ENCODE data around the gene CDK5RAP3. TPM values are rescaled to one million over a fixed set of nuclear protein-coding genes. Genes with fewer than 3 reads are reported as not detected.
"Not testable (repeated sequence)": the region's sequence is repeated elsewhere in the genome, so short reads cannot be mapped to it uniquely, and the experiment has no call there.

CDK5RAP3 gene
- total and polyA plus RNA-seq, 2 donors (not counting 1 experiment from before 2014, with no cell fraction given): 58.1 to 118 TPM

- Histone ChIP-seq H3K36me3 (ENCODE audit: control insufficient read depth, insufficient read depth, low read length) (no peaks in the 10 kb centered on the region), H3K4me2 (ENCODE audit: extremely low read depth, insufficient read depth, low read length) (no peak overlapping the region), H3K27me3 (ENCODE audit: control insufficient read depth, insufficient read depth, low read length) (no peaks in the 10 kb centered on the region), H3K4me3 (replicated peaks in 1 of 4; ENCODE audit: control extremely low read depth in 1 of 4, insufficient read depth in 1 of 4, low read depth in 3 of 4, low read length in 4 of 4) (no peak overlapping the region), H3K9me3 (ENCODE audit: control insufficient read depth, insufficient read depth, low read depth, low read length) (no peaks in the 10 kb centered on the region), H4K20me1 (ENCODE audit: control insufficient read depth, extremely low read depth, insufficient read depth, low read length) (no peaks in the 10 kb centered on the region), H3K4me1 (ENCODE audit: control insufficient read depth, extremely low read depth, insufficient read depth, low read length) (peaks cover 9% of the 10 kb centered on the region), H3K79me2 (ENCODE audit: control insufficient read depth, insufficient read depth, low read length) (no peaks in the 10 kb centered on the region), H3K9ac (ENCODE audit: insufficient read depth, low read length) (no peak overlapping the region), H2AFZ (ENCODE audit: low read length) (no peak overlapping the region), H3K27ac (ENCODE audit: insufficient read depth, low read length) (no peak overlapping the region)
- DNase-seq (ENCODE audit: low read depth in 2 of 2): peak in 1 of 2 donors; percentile 25
- TF ChIP-seq EZH2 (IDR thresholded peaks at IDR 0.05; ENCODE audit: low read length, missing control alignments): no peak
- TF ChIP-seq CTCF (conservative IDR thresholded peaks at IDR 0.05 in 1 of 2, IDR thresholded peaks at IDR 0.05 in 1 of 2; ENCODE audit: low read depth in 1 of 2, low read length in 2 of 2): no peak
Measured at GRCh38 chr17:48001197-48001596, 30.3 kb downstream of the CDK5RAP3 start.

- not testable (repeated sequence) for H3K27ac ChIP-seq (ENCODE audit: insufficient read depth, low read length)
Measured at GRCh38 chr17:48001657-48002056, 30.7 kb downstream of the CDK5RAP3 start.

GRCh38 chr17:48002266-48002915 is 31.5 kb downstream of the CDK5RAP3 start:
- no peaks in the 10 kb centered on the region for H4K20me1 ChIP-seq (ENCODE audit: control insufficient read depth, extremely low read depth, insufficient read depth, low read length)
- peak overlapping the region; percentile 51 for H3K4me2 ChIP-seq (ENCODE audit: extremely low read depth, insufficient read depth, low read length)
- peak overlapping the region; percentile 85 for H3K27ac ChIP-seq (ENCODE audit: insufficient read depth, low read length)
- no peaks in the 10 kb centered on the region for H3K27me3 ChIP-seq (ENCODE audit: control insufficient read depth, insufficient read depth, low read length)
- no peaks in the 10 kb centered on the region for H3K9me3 ChIP-seq (ENCODE audit: control insufficient read depth, insufficient read depth, low read depth, low read length)
- no peaks in the 10 kb centered on the region for H3K79me2 ChIP-seq (ENCODE audit: control insufficient read depth, insufficient read depth, low read length)
- no peak overlapping the region for H3K4me3 ChIP-seq (replicated peaks in 1 of 4; ENCODE audit: control extremely low read depth in 1 of 4, insufficient read depth in 1 of 4, low read depth in 3 of 4, low read length in 4 of 4)
- H3K9ac ChIP-seq (ENCODE audit: insufficient read depth, low read length): peak overlapping the region; percentile 7
- H3K4me1 ChIP-seq (ENCODE audit: control insufficient read depth, extremely low read depth, insufficient read depth, low read length): peaks cover 9% of the 10 kb centered on the region
- H3K36me3 ChIP-seq (ENCODE audit: control insufficient read depth, insufficient read depth, low read length): no peaks in the 10 kb centered on the region
- DNase-seq (ENCODE audit: low read depth in 2 of 2): peak; percentile 70 to 91
- TF ChIP-seq EZH2 (IDR thresholded peaks at IDR 0.05; ENCODE audit: low read length, missing control alignments): no peak
- H2AFZ ChIP-seq (ENCODE audit: low read length): peak overlapping the region; percentile 100

More at GRCh38 chr17:48001657-48002056, 30.7 kb downstream of the CDK5RAP3 start:
- not testable (repeated sequence) for H3K27me3 ChIP-seq (ENCODE audit: control insufficient read depth, insufficient read depth, low read length); H3K4me2 ChIP-seq (ENCODE audit: extremely low read depth, insufficient read depth, low read length); H3K4me3 ChIP-seq (replicated peaks in 1 of 4; ENCODE audit: control extremely low read depth in 1 of 4, insufficient read depth in 1 of 4, low read depth in 3 of 4, low read length in 4 of 4); DNase-seq (ENCODE audit: low read depth in 2 of 2); H3K4me1 ChIP-seq (ENCODE audit: control insufficient read depth, extremely low read depth, insufficient read depth, low read length); H3K36me3 ChIP-seq (ENCODE audit: control insufficient read depth, insufficient read depth, low read length); H3K9me3 ChIP-seq (ENCODE audit: control insufficient read depth, insufficient read depth, low read depth, low read length); H3K79me2 ChIP-seq (ENCODE audit: control insufficient read depth, insufficient read depth, low read length); H4K20me1 ChIP-seq (ENCODE audit: control insufficient read depth, extremely low read depth, insufficient read depth, low read length); H2AFZ ChIP-seq (ENCODE audit: low read length); H3K9ac ChIP-seq (ENCODE audit: insufficient read depth, low read length)

GRCh38 chr17:48002916-48003416 is 32.1 kb downstream of the CDK5RAP3 start:
- no peak overlapping the region for H3K9ac ChIP-seq (ENCODE audit: insufficient read depth, low read length)
- TF ChIP-seq CTCF (conservative IDR thresholded peaks at IDR 0.05 in 1 of 2, IDR thresholded peaks at IDR 0.05 in 1 of 2; ENCODE audit: low read depth in 1 of 2, low read length in 2 of 2): no peak
- no peak for TF ChIP-seq EZH2 (IDR thresholded peaks at IDR 0.05; ENCODE audit: low read length, missing control alignments)
- H4K20me1 ChIP-seq (ENCODE audit: control insufficient read depth, extremely low read depth, insufficient read depth, low read length): no peaks in the 10 kb centered on the region
- DNase-seq (ENCODE audit: low read depth in 2 of 2): peak in 1 of 2 donors; percentile 23
- peaks cover 9% of the 10 kb centered on the region for H3K4me1 ChIP-seq (ENCODE audit: control insufficient read depth, extremely low read depth, insufficient read depth, low read length)
- H3K27me3 ChIP-seq (ENCODE audit: control insufficient read depth, insufficient read depth, low read length): no peaks in the 10 kb centered on the region
- H3K36me3 ChIP-seq (ENCODE audit: control insufficient read depth, insufficient read depth, low read length): no peaks in the 10 kb centered on the region
- H3K79me2 ChIP-seq (ENCODE audit: control insufficient read depth, insufficient read depth, low read length): no peaks in the 10 kb centered on the region
- no peak overlapping the region for H3K4me3 ChIP-seq (replicated peaks in 1 of 4; ENCODE audit: control extremely low read depth in 1 of 4, insufficient read depth in 1 of 4, low read depth in 3 of 4, low read length in 4 of 4)
- peak overlapping the region; percentile 1 for H3K4me2 ChIP-seq (ENCODE audit: extremely low read depth, insufficient read depth, low read length)
- H2AFZ ChIP-seq (ENCODE audit: low read length): peak overlapping the region; percentile 100
- H3K27ac ChIP-seq (ENCODE audit: insufficient read depth, low read length): peak overlapping the region; percentile 85
- no peaks in the 10 kb centered on the region for H3K9me3 ChIP-seq (ENCODE audit: control insufficient read depth, insufficient read depth, low read depth, low read length)
